ENCODE measurements around the gene BOLA3.
A peak's percentile ranks its signal among the peaks of the same experiment; 100 is the strongest.
"Not testable (repeated sequence)": the region's sequence is repeated elsewhere in the genome, so short reads cannot be mapped to it uniquely, and the experiment has no call there.

Gene BOLA3

DNA sequence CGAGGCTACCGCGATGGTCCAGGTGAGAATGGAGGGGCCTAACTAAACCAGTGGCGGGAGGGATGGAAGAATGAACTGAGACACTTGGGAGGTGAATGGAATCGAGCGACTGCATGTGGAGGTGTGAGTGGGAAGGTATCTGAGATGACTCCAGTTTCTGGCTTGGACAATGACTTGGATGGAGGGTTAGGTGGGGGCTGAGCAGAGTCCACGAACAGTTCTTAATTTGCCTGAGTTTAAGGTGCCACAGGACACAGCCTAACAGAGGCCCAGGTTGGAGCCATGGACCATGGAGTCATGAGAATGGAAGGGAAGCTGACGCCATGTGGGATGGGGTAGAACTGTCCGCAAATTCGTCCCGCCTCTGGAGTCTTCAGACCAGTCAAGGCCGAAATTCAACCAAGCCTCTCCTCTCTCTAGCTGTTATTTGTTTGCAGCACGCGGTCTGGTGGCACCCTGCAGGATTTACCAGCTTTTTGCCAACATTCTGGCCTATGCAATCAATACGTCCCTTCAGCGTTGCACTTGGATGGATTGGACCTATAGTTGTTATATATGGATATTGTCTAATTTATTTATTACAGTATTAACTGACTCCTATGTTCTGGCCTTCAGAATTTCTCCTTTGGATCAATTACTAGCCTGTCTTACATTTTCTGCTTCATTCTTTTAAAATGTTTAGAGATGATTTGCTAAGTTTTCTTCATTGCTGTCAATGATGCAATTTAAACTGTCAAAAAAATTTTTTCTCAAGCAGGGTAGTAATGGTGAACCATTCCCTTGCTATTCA is 940 bp upstream of the BOLA3 start:
- DNase-seq = no peak

DNA sequence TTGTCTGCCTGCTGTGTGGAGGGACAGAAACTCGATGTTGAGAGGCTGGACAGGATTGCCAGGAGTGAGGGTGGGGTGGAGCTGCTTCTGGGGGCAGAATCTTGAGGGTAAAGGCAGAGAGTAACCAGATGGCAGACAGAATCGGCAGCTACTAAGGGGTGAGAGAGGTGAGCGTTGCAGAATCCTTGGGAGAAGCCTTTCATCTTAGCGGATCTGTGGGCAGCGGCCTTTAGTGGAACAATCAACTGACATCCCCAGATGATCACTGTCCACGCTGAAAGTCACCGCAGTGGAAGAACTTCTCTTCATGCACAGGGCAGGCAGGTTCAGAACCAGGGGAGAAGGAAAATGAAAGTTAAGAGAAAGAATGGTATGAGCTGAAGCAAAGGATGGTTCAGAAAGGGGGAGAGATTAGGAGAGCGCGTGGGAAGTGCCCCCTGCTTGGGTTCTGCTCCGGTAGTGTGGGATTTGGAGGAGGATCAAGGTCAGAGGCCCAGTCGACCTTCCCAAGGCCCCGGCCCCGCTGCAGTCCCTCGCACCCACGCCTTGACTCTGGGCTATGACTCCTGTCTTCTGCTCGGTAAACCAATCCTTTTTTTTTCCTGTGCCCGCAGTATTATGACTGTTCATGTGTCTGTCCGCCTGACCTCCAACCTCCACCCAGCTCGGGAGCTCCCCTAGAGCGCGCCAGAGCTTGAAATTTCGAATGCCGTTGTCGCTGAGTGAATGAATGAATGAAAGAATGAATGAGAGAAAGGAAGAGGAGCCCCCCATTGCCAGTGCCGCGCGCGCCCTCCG is 584 bp downstream of the BOLA3 start:
- no peak for DNase-seq

DNA sequence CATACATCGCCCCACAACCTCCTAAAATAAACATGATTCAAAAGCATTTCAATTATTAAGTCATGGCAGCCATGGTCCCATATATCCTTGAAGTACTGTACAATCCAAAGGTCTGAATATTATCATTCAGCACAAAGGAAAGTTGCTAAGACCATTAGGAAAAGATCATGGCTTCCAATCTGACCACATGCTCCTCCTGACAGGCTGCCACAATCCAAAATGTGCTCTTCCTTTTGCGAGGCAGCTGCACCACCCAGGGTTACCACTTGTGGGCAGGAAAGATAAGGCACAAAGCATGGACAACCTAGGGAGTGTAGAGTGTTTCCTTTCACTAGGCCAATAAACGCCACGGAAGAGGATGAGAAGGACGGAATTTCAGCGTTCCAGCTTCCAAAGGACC is 5.4 kb downstream of the BOLA3 start:
- no peak for DNase-seq

GRCh38 chr2:74138600-74139323 is 8.9 kb downstream of the BOLA3 start:
- no peak for DNase-seq

GRCh38 chr2:74137651-74138599 is 9.8 kb downstream of the BOLA3 start:
- no peak for DNase-seq

GRCh38 chr2:74131901-74132300 is 15.8 kb downstream of the BOLA3 start:
- no peak for DNase-seq

GRCh38 chr2:74130211-74130995 is 17.3 kb downstream of the BOLA3 start:
- no peak for DNase-seq

DNA sequence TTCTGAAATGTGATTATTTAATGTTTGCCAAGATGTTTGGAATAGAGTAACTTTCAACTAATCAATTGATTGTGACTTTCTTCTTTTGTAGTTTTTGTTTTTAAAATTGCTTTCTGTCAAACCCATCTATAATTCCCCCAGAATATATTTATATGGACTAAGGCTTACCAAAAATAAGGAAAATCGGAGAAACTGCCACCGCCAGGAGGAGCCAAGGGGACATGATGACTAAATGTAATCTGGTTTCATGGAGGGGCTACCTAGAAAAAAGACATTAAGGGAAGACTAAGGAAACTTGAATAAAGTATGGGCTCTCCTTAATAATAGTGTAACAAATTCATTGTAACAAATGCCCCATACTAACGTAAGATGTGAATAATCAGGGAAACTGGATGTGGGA is 19.5 kb downstream of the BOLA3 start:
- no peak for DNase-seq

- not testable (repeated sequence) for DNase-seq
Observed at GRCh38 chr2:74123955-74124354, 23.8 kb downstream of the BOLA3 start.

- DNase-seq = not testable (repeated sequence)
Observed at GRCh38 chr2:74121846-74122245, 25.9 kb downstream of the BOLA3 start.

DNA sequence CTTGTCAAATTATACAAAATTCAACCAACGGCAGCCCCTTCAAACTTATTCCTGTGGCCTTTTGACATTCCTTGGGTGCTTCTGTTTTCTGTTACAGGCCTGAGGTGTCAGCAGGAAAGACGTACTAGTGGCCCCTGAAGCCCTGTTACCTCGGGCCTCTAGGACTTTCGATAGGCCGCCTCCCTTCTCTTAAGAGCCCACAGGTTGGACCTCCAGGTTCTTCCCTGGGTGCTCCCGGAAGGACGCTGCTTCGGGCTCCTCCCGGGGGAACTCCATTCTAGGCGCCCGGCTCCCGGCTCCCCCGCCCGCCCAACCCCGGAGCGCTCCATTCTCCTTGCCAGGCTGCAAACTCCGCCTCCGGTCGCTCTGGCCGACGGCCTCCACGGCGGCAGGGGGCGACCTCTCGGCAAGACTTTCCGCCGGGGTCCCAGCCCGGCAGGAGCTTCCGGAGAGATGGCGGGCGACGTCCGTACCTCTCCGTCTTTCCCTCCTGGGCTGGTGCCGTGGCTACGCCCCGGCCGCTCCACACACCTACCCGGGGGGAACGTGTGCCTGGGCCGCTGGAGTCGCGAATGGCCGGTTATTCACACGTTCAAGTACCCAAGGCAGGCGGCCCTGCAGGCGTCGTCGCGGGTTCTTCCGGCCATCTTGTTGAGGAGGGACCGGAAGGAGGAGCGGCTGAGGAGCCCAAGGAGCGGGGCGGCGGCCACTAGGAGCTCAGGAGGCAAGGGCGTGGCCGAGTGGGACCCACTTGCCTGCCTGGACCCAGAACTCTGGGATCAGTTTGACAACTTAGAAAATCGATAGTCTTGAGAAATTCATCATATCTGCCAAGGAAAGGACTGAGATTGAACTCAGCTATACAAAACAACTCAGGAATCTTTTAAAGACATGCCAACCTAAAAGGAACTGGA is 27.5 kb downstream of the BOLA3 start:
- peak; percentile 88 for DNase-seq

DNA sequence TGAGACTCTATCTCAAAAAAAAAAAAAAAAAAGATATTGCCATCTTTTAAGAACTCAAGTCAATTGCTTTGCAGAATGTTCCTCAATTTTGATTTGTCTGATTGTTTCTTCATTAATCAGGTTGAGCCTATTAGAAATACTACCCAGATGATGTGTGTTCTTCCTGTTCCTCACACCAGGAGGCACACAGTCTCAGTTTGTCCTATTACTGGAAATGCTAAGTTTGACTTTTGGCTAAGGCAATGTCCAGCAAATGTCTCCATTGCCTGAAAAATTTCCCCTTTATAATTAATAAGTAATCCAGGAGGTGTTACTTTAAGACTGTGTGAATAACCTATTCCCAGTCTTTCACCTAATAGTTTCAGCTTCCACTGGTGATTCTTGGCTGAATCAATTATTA is 28.4 kb downstream of the BOLA3 start:
- DNase-seq = no peak

GRCh38 chr2:74111380-74111779 is 36.3 kb downstream of the BOLA3 start:
- no peak for DNase-seq

DNA sequence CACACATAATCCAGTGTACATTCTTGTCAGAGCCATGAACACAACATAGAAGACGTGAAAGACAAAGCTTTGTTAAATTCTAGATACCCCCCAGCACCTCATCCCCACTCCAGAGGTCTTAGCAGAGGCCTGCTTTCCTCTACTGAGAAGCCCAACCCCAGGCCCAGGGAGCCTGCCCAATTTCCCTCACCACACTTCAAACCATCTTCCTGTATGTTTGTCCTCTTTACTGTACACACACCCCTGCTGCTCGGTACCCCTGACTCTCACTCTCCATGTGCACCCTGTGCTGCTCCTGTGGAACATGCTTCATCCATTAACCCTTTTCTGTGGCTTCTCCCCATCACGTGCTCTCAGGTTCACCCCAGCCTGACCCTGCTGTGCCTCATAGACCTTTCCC is 37.2 kb downstream of the BOLA3 start:
- no peak for DNase-seq

GRCh38 chr2:74109551-74109950 is 38.2 kb downstream of the BOLA3 start:
- DNase-seq = no peak

DNA sequence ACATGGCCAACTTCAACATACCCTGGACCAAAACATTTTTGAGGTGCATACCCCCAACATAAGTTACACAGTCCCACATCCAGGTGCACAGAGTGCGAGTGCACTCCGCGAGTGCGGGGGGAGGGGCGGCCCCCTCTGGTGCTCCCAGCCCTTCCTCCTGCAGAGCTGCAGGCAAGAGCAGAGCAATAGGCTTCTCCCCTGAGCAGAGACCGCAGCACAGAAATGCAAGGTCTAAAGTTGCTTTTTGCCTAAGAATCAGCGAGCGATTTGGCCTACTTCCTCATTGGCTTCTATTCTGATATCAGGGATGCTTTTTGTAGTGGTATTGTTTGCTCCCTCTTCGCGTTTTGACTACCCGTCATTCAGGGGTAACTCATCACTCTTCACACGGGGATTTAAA is 40.6 kb downstream of the BOLA3 start:
- no peak for DNase-seq

DNA sequence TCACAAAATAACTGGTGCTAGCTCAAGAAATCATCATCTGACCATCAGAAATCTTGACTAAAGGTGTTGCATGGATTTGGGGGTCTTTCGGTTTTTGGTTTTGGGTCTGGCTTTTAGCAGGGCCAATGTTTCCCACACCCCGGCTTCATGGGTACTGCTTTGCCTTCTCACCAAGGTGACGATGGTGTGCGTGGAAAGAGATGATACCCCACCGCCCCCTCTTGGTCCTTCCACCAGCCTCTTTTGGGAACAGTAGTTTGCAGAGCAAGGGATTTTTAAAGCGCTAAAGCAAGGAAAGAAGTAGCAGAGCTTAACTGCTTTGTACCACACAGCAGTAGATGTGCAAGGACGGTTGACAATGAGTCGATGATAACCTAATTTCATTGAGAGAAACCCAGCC is 42.3 kb downstream of the BOLA3 start:
- DNase-seq = no peak

- no peak for DNase-seq
Observed at GRCh38 chr2:74104839-74105238, 42.9 kb downstream of the BOLA3 start.

GRCh38 chr2:74103763-74104162 is 43.9 kb downstream of the BOLA3 start:
- no peak for DNase-seq

DNA sequence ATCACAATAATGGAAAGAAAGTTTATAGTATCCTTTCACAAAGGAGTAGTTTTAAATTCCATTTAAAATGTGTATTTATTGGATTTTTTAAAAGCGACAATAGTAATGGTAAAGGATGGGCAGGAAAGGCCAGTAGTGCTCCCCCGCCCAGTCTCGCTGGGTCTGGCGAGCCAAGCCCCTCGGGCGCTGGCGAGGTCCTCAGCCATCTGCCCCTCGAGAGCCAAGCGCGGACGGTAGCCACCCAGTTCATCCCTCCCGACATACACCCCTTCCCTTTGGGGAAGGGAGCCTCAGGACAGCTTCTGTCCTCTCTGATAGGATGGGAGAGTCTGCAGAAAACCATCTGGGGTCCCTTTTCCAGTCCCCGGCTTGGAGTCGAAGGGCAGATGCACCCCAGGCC is 45.2 kb downstream of the BOLA3 start:
- no peak for DNase-seq
